ENCODE data around the gene UGT1A5. TPM values are rescaled to one million over a fixed set of nuclear protein-coding genes. Genes with fewer than 3 reads are reported as not detected.

The UGT1A5 gene
- total RNA-seq, 1 experiment from 2014 or later = not detected

DNA sequence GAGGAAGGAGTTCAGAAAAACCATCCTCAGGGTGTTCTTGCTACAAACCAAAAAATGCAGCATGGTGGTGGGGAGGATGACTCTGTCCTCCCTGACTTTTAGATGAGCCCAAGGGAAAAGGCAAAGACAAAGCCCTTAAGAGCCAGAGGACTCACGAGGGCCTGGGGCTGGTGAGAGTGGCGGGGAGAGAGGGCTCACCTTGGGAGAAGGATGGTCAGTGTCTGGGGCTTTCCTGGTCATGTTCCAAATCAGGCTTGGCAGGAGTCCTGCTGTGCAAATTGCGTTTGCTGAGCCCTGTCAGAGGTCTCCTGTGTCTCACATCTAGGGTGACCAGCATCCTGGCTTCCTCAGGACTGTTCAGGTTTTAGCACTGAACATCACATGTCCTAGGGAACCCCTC, 52.1 kb downstream of the UGT1A5 start:
- no peak for DNase-seq (ENCODE audit: low spot score)
- in situ Hi-C loops (cut with HindIII; ENCODE audit: low sequenced_read_pairs) = no loop called here

DNA sequence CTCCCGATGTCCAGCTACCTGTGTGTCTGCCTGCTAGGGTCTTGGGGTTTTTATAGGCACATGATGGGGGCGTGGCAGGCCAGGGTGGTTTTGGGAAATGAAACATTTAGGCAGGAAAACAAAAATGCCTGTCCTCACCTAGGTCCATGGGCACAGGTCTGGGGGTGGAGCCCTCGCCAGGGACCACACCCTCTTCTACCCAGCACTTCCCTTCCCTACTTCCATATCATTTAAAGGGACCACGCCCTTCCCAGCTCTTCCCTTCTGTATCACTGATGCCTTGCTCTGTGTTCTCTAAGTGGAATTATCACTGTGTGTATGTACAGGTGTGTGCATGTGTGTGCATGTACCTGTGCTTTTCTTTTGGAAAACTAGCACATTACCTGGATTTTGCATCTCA, 53.7 kb downstream of the UGT1A5 start:
- DNase-seq (ENCODE audit: low spot score) = no peak
- in situ Hi-C loops (cut with HindIII; ENCODE audit: low sequenced_read_pairs) = no loop called here

DNA sequence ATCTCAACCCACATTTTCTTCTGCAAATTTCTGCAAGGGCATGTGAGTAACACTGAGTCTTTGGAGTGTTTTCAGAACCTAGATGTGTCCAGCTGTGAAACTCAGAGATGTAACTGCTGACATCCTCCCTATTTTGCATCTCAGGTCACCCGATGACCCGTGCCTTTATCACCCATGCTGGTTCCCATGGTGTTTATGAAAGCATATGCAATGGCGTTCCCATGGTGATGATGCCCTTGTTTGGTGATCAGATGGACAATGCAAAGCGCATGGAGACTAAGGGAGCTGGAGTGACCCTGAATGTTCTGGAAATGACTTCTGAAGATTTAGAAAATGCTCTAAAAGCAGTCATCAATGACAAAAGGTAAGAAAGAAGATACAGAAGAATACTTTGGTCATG, 55.4 kb downstream of the UGT1A5 start:
- in situ Hi-C loops (cut with HindIII; ENCODE audit: low sequenced_read_pairs) = no loop called here
- no peak for DNase-seq (ENCODE audit: low spot score)

DNA sequence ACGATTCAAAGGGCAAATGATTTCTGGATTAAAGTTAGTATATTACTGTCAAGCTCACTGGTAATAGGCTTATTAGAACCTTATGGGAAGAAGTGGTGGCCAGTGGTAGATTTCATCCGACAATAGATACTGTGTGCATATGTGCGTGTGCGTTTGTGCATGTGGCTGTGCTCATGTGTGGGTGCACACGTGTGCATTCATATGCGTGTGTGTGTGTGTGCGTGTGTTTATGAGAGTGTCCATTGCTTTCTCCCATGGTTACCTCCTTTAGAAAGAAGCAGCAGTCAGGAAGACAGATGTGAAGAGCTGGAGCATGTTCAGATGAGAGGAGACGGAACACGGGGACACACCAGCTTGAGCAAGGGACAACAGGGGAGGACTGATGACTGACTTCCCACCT, 56.6 kb downstream of the UGT1A5 start:
- in situ Hi-C loops (cut with HindIII; ENCODE audit: low sequenced_read_pairs) = no loop called here

DNA sequence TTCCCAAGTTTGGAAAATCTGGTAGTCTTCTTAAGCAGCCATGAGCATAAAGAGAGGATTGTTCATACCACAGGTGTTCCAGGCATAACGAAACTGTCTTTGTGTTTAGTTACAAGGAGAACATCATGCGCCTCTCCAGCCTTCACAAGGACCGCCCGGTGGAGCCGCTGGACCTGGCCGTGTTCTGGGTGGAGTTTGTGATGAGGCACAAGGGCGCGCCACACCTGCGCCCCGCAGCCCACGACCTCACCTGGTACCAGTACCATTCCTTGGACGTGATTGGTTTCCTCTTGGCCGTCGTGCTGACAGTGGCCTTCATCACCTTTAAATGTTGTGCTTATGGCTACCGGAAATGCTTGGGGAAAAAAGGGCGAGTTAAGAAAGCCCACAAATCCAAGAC, 59.4 kb downstream of the UGT1A5 start:
- DNase-seq (ENCODE audit: low spot score) = no peak

More for the DNA sequence above, 56.6 kb downstream of the UGT1A5 start:
- no peak for DNase-seq (ENCODE audit: low spot score)

DNA sequence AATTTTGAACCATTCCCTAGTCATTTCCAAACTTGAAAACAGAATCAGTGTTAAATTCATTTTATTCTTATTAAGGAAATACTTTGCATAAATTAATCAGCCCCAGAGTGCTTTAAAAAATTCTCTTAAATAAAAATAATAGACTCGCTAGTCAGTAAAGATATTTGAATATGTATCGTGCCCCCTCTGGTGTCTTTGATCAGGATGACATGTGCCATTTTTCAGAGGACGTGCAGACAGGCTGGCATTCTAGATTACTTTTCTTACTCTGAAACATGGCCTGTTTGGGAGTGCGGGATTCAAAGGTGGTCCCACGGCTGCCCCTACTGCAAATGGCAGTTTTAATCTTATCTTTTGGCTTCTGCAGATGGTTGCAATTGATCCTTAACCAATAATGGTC, 59.9 kb downstream of the UGT1A5 start:
- no peak for DNase-seq (ENCODE audit: low spot score)
- in situ Hi-C loops (cut with HindIII; ENCODE audit: low sequenced_read_pairs) = no loop called here

More for the DNA sequence above, 59.4 kb downstream of the UGT1A5 start:
- in situ Hi-C loops (cut with HindIII; ENCODE audit: low sequenced_read_pairs) = no loop called here

DNA sequence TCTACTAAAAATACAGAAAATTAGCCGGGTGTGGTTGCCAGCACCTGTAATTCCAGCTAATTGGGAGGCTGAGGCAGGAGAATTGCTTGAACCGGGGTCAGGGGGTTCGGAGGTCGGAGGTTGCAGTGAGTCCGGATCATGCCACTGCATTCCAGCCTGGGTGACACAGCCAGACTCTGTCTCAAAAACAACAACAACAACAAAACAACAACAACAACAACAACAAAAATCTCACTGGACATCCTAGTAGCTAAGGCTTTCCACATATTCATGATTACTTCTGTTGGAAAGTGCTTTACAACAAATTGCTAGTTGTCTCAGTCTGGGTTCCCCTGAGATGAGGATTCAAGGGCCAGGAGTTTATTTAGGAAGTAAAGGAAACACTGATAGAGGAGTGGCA, 61.1 kb downstream of the UGT1A5 start:
- no peak for DNase-seq (ENCODE audit: low spot score)
- in situ Hi-C loops (cut with HindIII; ENCODE audit: low sequenced_read_pairs) = no loop called here

DNA sequence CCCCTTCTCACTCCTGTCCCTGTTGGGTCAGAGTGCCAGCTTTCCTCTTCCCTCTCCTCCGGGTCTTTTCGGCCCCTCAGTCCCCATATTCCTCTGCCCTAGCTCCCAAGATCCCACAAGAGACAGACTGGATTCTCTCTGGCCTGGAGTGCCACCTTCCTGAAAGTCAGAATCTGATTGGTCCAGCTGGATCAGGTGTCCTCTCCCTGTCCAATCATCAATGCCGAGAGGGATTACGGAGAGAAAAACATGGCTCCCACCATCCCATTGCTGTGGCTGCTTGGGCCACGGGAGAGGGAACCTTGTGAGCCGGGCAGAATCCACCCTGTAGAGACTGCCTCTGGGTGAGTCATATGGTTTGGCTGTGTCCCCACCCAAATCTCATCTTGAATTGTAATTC, 62.7 kb downstream of the UGT1A5 start:
- no peak for DNase-seq (ENCODE audit: low spot score)
- in situ Hi-C loops (cut with HindIII; ENCODE audit: low sequenced_read_pairs) = no loop called here

DNA sequence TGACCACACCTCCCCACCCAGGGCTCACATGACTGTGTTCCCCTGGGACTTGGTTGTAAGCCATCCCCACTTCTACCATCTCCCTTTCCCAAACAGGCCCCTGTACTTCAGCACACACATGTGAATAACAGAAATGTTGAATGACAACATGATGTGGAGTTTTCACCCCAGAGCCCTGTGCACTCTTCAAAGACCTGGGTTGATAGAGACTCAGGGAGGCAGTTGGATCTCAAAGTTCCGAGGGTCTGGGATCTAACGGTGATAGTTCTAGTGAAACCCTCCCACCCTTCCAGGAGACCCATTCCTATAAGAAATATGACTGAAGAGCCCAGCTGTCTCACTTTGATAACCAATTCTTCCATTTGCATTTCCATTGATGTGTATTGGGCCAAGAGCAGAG, 65.3 kb downstream of the UGT1A5 start, which contains the start of gene MROH2A:
Gene MROH2A (plus strand): TSS at position 301 of the 400 bp plus-strand sequence. CDS start 1,029 bp downstream, outside the sequence.
- DNase-seq (ENCODE audit: low spot score) = no peak
- in situ Hi-C loops (cut with HindIII; ENCODE audit: low sequenced_read_pairs) = no loop called here

DNA sequence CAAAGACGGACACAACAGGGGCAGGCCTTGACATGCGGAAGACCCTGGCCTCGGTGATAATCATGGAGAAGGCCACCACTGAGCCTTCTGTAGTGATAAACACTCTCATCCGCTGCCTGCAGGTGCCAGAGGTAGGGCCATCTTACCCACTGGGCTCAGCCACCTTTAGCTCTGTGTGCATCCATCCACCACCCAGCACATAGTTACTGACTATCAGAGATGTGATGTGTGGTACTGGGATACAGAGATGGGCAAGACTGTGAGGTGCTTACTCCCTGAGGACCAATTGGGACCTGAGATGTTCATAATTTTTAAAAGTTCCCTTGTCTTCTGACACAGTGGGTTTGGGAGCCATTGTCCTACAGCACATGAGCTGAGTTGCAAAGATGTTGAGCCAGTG, 67.0 kb downstream of the UGT1A5 start:
- DNase-seq (ENCODE audit: low spot score) = no peak
- in situ Hi-C loops (cut with HindIII; ENCODE audit: low sequenced_read_pairs) = no loop called here

DNA sequence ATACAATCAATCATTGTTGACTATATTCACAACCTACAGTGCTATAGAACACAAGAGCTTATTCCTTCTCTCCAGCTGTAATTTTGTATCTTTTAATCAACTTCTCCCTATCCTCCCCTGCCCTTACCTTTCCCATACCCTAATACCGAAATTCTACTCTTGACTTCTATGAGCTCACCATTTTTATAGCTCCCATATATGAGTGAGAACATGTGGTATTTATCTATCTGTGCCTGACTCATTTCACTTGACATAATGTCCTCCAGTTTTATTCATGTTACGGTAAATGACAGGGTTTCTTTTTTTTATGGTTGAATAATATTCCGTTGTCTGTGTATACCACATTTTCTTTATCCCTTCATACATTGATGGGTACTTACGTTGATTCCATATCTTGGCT, 68.1 kb downstream of the UGT1A5 start:
- in situ Hi-C loops (cut with HindIII; ENCODE audit: low sequenced_read_pairs) = no loop called here
- no peak for DNase-seq (ENCODE audit: low spot score)

DNA sequence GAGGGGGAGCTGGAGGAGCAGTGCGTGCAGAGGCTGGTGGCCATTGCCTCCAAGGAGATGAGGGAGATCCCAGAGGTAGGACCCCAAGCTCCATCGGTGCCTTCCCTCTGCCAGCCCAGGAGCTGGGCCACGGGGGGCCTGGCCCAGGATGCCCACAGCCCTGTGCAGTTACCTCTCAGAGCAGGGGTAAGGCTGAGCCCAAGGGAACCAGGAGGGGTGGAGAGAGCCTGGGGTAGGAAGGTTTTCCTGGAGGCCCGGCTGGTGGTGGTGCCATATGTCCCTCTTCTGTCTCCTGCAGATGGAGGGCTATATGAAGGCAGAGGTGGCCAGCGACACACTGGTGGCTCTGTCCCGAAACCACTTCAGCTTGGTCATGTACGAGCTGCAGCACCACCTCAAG, 76.8 kb downstream of the UGT1A5 start:
- in situ Hi-C loops (cut with HindIII; ENCODE audit: low sequenced_read_pairs) = no loop called here
- DNase-seq (ENCODE audit: low spot score) = no peak

DNA sequence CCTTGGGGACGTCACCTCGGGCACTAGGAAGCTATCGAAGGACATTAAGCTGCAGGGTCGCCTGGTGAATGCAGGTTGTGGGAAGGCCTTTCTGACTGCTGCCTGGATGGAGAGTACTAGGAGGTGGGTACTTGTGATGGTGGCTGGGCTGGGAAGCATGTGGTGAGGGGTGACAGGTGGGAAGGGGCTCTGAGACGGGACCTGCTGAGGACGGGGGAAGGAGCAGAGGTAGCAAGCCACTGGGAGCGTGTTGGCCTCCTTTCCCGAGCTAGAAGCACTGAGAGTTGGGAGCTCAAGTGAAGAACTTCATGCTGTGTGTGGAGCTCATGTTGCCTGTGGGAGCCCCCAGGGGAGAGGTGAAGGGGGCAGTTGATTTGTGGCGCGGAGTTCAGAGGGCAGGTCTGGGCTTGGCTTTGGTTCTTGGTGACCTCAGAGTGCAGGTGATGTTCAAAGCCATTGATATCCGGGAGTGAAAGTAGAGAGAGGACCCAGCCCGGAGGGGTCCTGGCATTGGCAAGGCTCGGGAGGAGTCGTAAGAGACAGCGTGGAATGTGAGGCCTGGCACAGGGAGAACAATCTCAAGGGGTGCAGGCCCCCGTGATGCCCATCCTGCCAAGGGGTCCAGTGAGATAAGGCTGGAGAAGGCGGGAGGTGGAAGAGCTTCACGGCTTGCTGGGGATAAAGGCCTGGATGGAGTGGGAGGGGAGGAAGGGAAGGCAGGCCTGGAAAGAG, 78.6 kb downstream of the UGT1A5 start:
- no peak for DNase-seq (ENCODE audit: low spot score)
- in situ Hi-C loops (cut with HindIII; ENCODE audit: low sequenced_read_pairs) = no loop called here

DNA sequence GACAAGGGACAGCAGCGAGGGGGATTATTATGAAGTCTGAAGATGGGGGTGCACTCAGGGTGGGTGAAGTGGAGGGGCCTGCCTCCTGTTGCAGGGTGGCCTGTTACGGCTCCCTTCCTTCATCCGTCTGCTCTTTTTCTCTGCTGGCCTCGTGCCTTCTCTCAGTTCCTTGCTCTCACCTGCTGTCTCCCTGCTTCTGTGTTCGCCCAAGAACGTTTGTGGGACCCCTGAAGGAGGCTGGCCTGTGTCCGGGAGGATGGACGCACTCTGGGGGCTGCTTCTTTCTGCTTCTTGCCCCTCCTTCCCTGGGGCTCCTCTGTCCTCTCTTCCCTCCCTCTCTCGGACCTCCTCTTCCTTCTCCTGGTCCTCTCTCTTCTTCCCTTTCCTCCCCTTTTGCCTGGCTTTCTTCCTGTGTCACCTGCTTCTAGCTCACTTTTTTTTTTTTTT, 79.2 kb downstream of the UGT1A5 start:
- DNase-seq (ENCODE audit: low spot score) = no peak
- in situ Hi-C loops (cut with HindIII; ENCODE audit: low sequenced_read_pairs) = no loop called here

DNA sequence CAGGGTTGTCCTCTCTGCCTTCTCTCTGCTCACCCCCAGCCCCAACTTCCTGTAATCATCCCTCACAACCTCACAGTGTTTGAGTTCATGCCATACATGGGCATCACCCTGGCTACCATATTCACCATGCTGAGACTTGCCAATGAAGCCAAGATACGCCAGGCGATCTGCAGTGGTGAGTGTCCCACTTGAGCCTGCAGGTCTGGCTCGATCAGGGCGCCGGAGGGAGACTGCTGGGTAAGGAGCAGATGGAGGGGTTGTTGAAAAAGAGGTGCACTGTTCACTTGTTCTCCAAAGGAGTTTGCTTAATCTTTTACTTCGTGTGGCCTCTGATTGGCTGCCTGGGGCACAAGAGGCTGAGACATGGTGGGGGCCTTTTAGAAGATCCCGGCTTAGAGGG, 80.0 kb downstream of the UGT1A5 start:
- no peak for DNase-seq (ENCODE audit: low spot score)
- in situ Hi-C loops (cut with HindIII; ENCODE audit: low sequenced_read_pairs) = no loop called here

DNA sequence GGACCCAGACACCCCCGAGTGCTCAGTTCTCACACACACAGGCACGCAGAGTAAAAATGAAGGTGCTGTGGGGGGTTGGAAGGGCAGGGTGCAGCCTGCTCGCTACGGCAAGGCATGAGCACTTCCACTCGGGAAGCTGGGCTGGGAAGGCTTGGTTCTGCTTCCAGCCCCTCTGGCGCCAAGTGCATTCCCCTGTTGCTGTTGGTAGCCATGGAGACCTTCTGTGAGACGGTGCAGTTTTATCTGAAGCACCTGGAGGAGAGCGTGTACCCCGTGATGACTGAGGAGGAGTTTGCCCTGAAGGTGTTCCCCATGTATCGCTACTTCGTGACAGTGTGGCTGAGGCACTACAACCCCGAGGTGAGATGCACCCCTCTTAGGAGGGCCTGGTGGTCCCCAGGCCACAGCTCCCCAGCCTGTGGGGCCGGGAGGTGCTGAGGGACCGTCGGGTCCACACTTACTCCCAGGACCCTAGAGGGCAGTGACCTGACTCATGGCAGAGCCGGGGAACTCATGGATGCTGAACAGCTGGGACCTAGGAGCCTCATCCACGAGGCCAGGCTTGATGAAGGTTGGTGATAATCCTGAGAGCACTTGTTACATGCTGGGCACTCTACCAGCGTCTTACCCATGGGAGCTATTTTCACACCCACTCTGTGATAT, 80.9 kb downstream of the UGT1A5 start:
- in situ Hi-C loops (cut with HindIII; ENCODE audit: low sequenced_read_pairs) = no loop called here
- no peak for DNase-seq (ENCODE audit: low spot score)

DNA sequence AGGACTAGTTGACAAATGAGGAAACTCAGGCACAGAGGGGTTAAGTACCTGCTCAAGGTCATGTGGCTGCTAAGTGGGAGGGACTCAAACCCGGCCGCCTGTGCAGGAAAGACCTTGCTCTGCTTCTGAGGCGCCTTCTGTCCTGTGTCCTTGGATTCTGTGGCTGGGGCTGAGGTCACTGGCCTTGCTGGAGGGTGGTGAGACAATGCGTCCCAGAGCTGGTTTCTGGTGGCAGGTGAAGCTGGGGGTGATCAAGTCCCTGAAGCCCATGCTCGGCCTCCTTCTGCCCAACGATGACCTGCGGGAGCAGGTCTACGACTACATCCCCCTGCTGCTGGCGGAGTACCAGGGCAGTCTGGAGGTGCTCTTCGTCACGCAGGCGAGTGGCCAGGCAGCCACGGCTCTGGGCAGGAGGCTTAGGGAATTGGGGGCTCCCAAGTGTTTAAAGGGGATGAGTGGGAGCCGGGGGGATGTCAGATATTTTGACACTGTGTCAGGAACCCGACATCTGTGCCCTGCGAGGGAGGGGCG, 81.5 kb downstream of the UGT1A5 start:
- no peak for DNase-seq (ENCODE audit: low spot score)
- in situ Hi-C loops (cut with HindIII; ENCODE audit: low sequenced_read_pairs) = no loop called here

DNA sequence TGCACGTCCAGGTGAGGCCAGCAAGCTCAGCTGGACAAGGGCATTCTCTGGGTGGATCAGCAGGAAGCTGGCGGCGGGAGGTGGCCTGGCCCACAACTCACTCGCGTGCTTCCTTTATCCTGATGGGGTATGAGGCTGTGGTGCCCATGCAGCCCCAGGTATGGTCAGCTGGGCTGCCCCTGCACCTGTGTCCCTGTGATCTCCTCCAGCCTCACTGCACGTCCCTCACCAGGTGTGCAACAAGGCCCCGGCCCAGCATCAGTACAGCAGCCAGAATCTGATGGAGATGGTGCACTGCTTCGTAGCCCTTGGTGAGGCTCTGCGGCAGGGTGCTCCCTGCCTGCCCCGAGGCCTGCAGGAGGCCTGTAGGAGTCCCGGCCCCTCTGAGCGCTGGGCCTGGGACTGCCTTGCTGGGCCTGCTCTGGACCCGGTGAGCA, 83.0 kb downstream of the UGT1A5 start:
- in situ Hi-C loops (cut with HindIII; ENCODE audit: low sequenced_read_pairs) = no loop called here

DNA sequence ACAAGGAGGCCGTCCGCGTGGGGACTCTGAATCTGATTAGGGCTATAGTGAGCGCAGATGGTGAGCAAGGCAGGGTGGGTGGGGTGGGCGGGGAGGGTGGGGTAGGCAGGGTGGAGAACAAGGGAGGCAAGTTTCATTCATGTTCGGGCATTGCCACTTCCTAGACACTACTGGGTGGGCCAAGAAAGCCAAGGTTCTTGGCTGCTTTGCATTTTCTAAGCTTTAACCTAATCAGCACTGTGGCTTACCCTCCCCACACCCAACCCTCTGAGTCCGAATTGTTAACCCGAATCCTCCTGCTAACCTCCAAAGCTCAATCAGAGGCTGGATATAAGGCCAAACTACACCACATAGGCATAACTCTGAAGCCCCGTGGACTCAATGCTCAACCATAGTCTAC, 83.5 kb downstream of the UGT1A5 start:
- in situ Hi-C loops (cut with HindIII; ENCODE audit: low sequenced_read_pairs) = no loop called here
- no peak for DNase-seq (ENCODE audit: low spot score)

More for the DNA sequence above, 83.0 kb downstream of the UGT1A5 start:
- DNase-seq (ENCODE audit: low spot score) = no peak

DNA sequence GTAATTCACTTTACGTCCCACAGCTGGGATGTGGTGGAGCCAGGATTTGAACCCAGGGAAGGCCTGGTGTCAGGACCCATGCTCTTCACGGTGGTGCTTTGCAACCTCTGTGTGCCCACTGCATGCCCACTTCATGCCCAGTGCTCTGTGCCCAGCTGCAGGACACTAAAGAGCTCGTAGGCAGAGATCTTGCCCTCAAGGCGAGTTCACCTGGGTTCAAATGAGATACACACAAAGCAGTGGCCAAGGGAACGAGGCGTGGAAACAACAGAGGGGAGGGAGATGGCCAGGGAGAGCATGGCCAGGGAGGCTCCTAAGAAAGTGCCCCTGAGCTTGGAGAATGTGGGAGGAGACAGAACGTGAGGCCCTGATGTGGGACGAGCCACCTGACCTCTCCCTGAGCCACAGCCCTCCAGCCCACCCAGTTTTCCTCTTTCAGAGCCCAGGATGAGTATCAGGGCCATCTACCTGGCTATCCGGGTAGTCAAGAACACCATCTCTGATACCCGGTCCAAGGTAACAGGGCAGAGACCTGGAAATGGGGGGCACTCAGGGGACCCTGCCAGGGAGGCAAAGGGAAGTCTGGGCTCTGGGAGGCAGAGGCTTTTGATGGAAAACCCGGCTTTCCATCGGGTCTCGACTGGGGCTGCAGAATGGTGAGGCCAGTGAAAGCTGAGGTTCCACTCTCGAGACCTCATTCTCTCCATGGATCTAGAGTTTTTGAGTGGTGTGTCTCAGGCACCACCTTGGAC, 85.8 kb downstream of the UGT1A5 start:
- in situ Hi-C loops (cut with HindIII; ENCODE audit: low sequenced_read_pairs) = no loop called here
- no peak for DNase-seq (ENCODE audit: low spot score)

All from G401 (cell line).